HT-29 (cell line): ENCODE measurements around the gene RAB11FIP3. TPM values are rescaled to one million over a fixed set of nuclear protein-coding genes. Genes with fewer than 3 reads are reported as not detected.

Experiments used
- DNase-seq: peaks from one replicate; pipeline ENCODE4 v3.0.0-alpha.2; 2015; ENCODE audit warnings: low spot score
- total RNA-seq: library from RNA; depleted of rRNA; stranded (reverse); fragments of >200 nt; shearing (Covaris generic); gene quantifications from 2 replicates; pipeline ENCODE4 v1.2.3, GENCODE V29; 2014

The RAB11FIP3 gene
- total RNA-seq, 1 experiment from 2014 or later, result 5.2 TPM

DNA sequence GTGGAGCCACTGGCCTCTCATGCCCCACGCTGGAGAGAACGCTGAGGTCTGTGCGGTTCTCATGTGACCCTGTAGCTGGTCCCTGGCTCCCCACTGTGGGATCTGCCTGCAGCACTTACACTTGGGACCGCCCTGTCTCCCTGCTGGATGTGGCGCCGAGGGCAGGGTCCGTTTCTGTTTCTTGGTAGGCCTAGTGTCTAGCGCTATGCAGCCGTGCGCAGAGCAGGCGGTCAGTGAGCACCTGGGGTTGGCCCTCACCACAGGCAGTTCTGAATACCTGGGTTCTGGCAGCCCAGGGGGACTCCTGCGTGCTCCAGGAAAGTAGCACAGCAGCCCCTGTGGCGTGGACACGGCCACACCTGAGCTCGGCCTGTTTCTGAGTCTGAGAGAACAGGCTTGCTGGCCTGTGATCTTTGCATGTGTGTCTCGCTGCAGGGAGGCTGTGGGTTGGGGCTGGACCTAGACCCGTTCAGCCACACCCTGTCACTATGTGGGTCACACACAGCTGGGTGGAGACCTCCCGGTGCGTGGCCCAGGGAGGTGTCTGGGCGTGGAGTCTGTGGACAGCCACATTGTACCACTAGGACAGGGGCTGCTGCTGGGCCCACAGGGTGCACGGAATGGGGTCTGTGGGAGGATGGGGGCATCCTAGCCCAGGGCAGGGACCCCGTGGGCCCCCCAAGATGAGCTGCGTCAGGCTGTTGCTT lies 104.8 kb downstream of the RAB11FIP3 start:
- no peak for DNase-seq

DNA sequence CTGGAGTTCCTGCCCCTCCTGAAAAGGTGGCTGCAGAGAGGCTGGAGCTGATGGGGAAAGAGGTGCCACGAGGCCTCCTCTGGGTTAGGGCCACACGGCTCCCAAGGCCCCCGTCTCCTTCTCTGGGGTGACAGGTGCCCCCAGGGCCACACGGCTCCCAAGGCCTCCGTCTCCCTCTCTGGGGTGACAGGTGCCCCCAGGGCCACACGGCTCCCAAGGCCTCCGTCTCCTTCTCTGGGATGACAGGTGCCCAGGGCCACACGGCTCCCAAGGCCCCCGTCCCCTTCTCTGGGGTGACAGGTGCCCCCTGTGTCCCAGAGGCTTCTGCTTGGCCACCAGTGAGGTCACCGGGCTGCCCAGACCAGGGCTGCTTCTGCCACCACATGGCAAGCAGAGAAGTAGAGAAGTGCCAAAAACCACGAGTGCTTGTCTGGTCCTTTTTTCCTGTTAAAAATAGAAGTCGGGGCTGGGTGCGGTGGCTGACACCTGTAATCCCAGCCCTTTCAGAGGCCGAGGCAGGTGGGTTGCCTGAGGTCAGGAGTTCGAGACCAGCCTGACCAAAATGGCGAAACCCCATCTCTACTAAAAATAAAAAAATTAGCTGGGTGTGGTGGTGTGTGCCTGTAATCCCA lies 106.2 kb downstream of the RAB11FIP3 start:
- DNase-seq, result no peak

DNA sequence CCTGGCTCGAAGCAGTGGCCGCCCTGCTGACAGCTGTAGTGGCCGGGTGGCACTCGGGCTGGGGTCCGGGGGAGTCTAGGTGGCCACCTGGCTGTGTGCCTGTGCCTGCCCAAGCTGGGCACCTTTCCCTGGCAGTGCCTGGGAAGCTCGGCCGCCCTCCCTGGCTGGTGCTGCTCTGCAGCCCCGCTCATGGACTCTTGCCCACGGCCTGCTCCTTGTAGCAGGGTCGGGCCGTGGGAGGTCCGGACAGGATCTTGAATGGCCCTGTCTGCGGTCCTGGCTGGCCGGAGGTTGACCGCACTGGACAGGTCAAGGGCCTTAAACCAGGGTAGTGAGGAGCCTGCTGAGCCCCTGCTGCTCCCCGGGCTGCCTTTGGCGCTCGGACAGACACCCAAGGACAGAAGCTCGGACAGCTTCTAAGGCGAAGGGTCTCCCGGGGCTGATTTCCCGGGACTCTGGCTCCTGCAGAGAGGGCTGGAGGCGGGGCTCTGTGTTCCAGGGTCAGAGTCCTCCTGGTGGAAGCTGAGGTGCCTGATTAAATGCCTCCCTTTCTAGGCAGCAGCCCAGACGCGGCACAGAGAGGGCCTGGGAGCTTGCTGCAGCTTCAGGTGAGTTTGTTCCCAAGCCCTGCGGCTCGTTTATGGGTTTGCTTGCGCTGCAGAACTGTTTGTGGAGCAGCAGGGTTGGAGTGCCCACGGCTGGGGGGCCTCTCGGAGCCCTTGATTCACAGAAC lies 108.1 kb downstream of the RAB11FIP3 start:
- DNase-seq, result peak; percentile 48

DNA sequence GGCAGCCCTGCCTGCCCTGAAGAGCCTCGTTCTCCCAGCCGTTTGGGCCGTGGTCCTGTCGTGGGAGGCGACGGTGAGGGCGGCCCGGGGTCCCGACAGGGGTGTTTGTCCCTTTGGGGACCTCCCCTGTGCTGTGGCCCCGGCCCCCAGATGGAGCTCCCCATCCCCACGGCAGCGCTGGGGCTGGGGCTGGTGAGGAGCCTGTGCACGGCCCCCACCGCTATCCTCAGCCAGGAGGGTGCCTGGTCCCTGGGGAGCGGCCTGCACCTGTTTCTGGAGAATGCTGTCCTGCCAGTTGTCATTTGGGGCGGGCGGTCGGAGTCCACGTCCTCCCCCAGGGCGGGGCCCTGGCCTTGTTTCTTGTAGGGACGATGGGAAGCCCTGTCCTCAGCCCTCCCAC lies 108.7 kb downstream of the RAB11FIP3 start:
- peak; percentile 58 for DNase-seq

DNA sequence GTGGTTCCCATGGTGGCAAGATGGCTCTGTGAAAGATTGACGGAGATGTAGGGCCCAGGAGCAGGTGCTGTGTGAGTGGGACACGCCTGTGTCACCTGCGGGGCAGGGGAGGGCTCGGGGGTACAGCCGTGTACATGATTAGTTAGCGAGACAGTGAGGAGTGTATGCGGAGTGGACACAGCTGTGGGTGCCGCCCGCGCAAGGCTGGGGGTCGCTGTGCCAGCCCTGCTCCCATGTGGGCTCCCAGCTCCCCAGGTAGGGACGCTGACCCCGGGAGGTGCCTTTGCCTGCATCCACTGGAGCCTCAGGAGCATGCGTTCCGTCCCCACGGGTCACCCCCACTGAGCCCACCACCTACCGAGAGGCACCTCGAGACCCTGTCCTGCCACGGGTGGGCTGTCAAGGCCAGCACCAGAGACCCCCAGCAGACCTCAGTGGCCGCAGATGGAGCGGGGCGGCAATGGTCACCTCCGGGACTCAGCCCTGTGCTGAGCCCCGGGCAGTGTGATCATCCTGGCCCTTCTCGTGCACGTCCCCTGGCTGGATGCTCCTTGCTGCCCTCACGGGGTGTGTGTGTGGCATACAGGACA lies 109.5 kb downstream of the RAB11FIP3 start:
- DNase-seq, result no peak

DNA sequence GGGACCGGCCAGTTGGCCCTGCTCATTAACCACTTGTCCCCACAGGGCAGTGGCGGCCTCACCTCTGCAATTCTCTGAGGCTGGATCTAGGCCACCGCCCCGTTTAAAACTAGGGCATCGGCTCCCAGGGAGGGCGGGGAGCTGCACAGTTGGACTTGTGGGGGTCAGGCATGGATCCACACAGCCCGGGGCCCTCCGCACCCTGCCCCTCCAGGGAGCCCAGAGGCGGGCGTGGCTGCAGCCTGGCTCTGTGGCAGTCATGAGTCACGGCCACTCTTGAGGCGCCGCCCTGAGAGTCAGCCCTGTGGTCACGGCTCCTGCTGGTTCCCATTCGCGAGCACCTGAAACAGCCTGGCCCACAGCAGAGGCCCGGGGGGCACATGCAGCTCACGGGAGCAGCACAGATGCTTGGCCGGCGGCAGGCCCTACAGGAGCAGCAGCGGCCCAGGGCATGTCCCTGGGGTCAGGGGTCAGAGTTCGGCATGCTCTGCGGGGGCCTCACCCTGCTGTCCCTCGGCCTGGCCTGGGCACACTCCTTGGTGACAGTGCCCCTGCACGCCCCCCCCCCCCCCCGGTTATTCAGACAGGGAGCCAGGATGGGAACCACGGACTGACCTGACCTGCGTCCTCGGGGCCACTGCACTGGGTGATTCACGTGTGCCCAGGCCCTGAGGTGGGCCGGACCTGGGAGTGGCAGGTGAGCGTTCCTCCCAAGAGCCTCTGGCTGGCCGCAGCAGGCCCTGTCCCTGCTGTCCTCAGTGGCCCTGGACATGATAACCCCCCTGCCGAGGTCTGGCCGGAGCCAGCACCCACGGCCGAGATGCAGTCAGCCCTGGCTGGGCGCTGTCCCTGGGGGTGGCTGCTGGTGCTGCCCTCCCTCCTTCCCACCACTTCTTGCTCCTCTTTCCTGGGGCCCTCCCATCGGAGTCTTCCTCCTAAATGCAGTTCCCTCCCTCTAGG lies 110.3 kb downstream of the RAB11FIP3 start:
- DNase-seq, result peak; percentile 77

DNA sequence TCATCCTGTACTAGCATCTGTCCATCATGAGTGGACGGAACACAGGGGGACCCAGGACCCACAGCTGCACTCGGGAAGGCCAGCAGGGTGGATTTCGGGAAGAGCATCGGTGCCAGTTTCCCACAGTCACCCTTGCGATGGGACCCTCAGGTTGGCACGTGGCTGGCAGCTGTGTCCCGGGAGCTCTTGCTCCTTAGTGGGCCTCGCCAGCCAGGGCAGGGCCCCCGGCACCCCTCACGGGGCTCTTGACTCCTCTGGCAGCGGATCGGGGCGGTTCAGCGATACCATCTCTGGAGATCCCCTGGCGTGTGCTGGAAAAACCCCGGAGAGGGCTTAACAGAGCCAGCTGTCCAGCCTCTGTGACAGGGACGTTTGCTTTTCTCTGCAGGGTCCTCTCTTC lies 111.3 kb downstream of the RAB11FIP3 start:
- DNase-seq, result no peak

DNA sequence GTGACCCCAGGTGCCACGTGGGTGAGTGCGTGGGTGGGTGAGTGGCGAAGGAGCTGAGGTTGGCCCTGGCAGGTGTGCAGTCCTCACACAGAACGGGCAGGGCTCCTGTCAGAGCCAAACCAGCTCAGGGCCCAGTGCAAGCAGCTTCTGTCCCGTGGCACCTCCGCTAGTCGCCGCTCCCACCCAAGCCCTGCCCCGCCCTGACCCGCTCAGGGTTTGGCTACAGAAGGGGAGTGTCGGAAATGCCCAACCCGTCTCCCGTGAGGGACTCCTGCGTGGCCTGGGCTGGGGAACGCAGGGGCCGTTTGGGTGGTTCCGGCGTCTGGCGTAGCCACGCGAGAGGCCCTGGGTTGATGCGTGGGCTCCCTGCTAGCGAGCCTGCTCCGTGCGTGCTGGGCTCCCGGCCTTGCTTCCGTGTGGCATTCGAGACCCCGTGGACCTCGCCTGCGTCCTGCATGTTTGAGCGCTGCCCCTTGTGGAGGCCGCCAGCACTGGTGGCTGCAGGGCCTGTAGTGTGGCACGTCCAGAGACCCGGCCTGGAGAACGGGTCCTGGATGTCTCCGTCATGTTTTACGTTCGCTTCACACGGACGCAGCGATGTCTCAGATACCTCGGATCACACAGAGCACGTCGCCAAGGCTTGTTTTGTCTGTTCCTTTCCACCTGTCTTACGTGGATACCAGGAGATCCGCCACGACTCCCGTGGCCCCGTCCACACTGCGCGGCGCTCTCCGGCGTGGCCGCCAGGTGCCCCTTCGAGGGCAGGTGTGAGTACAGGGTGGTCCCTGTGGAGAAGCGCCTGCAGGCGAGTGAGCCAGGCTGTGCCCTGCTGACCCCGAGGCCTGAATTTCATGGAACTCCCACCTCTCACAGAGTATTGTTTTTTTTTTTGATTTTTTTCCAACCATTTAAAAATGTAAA lies 112.2 kb downstream of the RAB11FIP3 start:
- DNase-seq, result no peak

DNA sequence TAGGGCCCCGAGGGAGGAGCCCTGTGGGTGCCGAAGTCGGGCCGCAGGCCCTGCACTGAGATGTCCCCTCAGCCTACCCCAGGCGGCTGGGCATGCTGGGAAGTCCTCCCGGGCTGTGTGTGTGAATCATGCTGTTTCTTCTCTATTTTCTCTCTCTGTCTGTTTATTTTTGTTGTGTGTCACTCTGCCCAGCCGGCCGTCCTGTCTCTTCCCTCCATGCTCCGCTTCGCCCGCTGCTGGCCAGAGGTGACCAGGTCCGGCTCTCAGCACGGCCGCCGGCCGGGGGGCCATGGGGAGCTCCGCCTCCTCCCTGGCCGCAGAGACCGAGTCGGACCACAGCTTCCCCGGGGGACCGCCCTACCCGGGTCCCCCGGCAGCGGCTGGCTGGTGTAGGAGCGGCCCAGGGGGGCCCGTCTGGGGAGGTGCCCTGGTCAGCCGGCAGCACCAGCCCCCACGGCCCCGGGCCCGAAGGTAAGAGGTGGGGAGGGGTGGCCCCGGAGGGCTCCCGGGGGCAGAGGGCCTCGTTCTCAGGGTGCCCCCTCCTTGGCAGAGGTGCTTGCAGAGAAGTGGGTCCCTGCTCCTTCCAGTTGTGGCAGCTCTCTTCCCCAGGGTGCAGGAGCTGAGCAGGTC lies 114.6 kb downstream of the RAB11FIP3 start:
- no peak for DNase-seq

DNA sequence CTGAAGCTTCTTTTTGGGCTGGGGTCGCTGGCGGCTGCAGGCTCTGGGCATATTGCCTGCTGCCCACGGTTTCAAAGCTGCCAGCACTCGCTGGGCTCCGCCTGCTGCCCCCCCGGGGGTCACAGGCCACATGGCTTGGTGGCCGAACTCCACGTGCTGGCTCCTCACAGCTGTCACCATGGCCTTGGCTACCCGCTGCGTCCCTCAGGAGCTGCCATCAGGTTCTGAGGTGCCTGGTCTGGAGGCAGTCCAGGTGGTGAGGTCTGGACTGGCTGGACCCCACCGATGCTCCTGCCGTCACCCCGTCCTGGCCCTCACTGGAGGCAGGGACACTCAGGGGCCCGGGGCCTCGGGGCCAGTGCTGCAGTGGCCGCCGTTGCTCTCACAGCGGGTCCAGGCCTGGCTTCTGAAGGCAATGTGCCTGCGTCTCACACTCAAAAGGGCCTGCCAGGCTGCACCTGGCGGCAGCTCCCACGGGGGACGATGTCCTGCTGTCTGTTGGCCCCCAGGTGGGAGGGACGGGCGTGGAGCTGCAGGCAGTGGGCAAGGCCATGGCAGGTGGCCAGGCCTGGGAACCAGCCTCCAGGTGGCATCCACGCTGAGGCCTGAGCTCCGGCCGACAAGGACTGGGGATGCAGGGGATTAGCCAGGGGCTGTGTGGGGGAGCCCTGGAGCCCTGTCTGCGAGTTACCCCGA lies 115.3 kb downstream of the RAB11FIP3 start:
- DNase-seq, result no peak

DNA sequence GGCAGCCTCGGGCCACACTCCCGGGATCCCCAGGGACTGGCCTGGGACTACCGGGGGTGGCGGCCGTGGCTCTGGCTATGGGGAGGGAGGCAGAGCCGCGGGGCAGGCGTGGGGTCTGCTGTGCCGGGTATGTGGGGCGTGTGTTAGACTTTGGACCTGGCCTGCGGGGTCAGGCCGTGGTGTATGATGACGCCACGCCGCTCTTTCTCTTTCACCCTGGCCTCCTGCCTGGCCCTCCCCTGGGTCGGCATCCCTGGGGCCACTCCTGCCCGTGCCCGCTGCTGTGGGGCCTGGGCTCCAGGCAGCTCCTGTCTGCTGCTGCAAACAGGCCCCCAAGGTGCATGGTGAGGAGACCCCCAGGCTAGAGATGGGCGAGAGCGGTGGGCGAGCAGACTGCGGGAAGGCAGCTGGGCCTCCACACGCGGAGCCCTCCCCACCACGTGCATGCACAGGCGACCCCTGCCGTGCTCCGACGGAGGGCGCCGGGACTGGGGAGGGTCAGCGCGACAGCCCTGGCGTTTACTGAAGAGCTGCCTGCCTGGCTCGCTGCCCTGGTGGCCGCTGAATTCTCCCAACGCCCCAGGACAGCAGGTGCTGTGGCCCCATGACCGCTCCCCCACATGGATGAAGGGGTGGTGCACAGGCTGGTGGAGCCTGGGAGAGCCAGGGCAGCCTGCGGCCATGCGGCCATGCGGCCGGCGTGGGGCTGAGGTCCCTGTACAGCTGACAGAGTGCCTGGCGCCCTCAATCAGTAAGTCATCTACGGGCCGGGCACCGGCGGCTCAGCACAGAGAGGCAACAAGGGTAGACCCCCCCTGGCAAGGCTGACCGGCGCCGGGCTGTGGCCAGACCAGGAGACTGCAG lies 118.1 kb downstream of the RAB11FIP3 start:
- no peak for DNase-seq

DNA sequence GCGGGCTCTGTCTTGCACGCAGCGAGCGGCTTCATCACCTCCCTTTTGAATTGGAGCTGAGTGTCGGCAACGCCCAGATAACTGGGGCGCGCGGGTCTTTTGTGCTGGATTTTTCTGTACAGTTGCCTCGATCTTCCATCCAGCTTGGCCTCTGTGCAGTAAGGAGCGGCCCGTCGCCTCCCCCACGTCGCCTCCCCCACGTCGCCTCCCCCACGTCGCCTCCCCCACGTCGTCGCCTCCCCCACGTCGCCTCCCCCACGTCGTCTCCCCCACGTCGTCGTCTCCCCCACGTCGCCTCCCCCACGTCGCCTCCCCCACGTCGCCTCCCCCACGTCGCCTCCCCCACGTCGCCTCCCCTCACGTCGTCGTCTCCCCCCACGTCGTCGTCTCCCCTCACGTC lies 119.1 kb downstream of the RAB11FIP3 start:
- no peak for DNase-seq

DNA sequence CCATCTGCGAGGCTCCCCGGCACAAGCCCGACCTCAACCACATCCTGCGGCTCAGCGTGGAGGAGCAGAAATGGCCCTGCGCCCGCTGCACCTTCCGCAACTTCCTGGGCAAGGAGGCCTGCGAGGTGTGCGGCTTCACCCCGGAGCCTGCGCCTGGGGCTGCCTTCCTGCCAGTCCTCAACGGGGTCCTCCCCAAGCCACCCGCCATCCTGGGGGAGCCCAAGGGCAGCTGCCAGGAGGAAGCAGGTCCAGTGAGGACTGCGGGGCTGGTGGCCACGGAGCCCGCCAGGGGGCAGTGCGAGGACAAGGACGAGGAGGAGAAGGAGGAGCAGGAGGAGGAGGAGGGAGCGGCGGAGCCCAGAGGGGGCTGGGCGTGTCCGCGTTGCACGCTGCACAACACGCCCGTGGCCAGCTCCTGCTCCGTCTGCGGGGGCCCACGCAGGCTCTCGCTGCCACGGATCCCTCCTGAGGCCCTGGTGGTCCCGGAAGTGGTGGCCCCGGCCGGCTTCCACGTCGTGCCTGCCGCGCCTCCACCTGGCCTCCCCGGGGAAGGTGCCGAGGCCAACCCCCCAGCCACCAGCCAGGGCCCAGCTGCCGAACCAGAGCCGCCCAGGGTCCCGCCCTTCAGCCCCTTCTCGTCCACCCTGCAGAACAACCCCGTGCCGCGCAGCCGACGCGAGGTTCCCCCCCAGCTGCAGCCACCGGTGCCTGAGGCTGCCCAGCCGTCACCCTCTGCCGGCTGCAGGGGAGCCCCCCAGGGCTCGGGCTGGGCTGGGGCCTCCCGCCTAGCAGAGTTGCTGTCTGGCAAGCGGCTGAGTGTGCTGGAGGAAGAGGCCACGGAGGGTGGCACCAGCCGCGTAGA lies 121.7 kb downstream of the RAB11FIP3 start:
- no peak for DNase-seq

DNA sequence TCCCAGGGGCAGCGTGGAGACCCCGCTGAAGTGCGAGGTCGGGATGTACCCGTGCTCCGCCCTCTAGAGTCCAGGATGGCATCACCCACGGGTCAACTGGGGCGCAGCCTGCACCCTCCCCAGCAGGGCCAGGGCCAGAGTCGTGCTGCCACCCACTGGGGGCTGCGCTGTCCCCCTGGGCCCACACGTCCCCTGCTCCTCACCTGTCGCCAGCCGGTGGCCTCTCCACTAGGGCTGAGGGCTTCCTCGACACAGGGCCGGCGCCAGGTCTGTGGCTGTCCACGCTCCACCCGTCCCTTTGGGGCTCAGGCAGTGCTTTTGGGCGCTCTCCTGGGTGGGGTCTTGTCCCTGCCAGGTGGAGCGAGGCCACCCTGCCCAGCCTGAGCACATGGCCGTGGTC lies 123.1 kb downstream of the RAB11FIP3 start:
- DNase-seq, result no peak

DNA sequence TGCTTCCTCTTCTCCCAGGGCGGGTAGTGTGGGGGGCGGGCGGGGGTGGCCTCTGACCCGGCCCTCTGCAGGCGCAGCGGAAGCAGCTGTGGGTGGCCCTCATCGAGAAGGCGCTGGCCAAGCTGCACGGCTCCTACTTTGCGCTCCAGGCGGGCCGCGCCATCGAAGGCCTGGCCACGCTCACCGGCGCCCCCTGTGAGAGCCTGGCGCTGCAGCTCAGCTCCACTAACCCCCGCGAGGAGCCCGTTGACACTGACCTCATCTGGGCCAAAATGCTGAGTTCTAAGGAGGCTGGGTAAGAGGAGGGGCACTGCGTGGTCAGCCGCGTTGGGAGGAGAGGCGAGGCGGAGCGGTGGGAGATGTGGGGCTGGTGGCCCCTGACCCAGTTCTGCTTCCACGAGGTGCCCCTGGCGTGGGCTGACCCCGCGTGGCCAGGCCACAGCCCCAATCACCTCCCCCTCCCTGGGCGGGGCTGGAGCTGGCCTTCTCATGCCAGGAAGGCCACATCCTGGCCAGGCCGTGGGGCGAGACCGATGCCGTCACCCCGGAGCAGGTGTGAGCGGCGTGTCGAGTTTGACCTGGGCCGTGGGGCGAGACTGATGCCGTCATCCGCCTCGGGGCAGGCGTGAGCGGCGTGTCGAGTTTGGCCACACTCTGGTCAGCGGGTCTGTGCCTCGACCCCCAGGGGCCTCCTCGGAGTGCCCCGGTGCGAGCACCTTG lies 124.3 kb downstream of the RAB11FIP3 start:
- DNase-seq, result no peak

DNA sequence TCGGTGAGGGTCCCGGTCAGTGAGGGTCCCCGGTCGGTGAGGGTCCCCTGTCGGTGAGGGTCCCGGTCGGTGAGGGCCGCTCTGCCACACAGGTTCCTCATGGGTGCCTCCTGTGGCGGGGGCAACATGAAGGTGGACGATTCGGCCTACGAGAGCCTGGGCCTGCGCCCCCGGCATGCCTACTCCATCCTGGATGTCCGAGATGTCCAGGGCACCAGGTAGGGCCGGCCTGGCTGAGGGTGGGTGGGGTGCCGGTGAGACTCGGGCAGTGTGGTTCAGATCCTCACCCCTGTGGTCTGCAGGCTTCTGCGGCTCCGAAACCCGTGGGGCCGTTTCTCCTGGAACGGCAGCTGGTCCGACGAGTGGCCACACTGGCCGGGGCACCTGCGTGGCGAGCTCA lies 125.8 kb downstream of the RAB11FIP3 start:
- no peak for DNase-seq
